ENCODE results near the gene FOSL1. TPM values are rescaled to one million over a fixed set of nuclear protein-coding genes. Genes with fewer than 3 reads are reported as not detected.

Gene FOSL1
- total RNA-seq, 2 donors from 2014 or later = 4.9 to 6.8 TPM

GRCh38 chr11:65922565-65922964 is 22.4 kb upstream of the FOSL1 start:
- Histone ChIP-seq H3K27ac (no peak overlapping the region), H3K36me3 (peaks cover 12% of the 10 kb centered on the region), H3K9me3 (no peaks in the 10 kb centered on the region), H3K4me1 (peaks cover 0 to 23% of the 10 kb centered on the region in 2 donors), H3K4me3 (no peak overlapping the region), H3K27me3 (no peaks in the 10 kb centered on the region)
- no peak for DNase-seq (ENCODE audit: low spot score)
- TF ChIP-seq, protein P1, sequence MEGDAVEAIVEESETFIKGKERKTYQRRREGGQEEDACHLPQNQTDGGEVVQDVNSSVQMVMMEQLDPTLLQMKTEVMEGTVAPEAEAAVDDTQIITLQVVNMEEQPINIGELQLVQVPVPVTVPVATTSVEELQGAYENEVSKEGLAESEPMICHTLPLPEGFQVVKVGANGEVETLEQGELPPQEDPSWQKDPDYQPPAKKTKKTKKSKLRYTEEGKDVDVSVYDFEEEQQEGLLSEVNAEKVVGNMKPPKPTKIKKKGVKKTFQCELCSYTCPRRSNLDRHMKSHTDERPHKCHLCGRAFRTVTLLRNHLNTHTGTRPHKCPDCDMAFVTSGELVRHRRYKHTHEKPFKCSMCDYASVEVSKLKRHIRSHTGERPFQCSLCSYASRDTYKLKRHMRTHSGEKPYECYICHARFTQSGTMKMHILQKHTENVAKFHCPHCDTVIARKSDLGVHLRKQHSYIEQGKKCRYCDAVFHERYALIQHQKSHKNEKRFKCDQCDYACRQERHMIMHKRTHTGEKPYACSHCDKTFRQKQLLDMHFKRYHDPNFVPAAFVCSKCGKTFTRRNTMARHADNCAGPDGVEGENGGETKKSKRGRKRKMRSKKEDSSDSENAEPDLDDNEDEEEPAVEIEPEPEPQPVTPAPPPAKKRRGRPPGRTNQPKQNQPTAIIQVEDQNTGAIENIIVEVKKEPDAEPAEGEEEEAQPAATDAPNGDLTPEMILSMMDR (IDR thresholded peaks at IDR 0.05) = no peak

GRCh38 chr11:65921876-65922275 is 21.7 kb upstream of the FOSL1 start:
- TF ChIP-seq, protein P1 (IDR thresholded peaks at IDR 0.05) = no peak
- Histone ChIP-seq H3K27me3 (no peaks in the 10 kb centered on the region), H3K36me3 (peaks cover 12% of the 10 kb centered on the region), H3K27ac (no peak overlapping the region), H3K4me1 (peaks cover 0 to 30% of the 10 kb centered on the region in 2 donors), H3K9me3 (no peaks in the 10 kb centered on the region), H3K4me3 (no peak overlapping the region)
- DNase-seq (ENCODE audit: low spot score) = no peak

DNA sequence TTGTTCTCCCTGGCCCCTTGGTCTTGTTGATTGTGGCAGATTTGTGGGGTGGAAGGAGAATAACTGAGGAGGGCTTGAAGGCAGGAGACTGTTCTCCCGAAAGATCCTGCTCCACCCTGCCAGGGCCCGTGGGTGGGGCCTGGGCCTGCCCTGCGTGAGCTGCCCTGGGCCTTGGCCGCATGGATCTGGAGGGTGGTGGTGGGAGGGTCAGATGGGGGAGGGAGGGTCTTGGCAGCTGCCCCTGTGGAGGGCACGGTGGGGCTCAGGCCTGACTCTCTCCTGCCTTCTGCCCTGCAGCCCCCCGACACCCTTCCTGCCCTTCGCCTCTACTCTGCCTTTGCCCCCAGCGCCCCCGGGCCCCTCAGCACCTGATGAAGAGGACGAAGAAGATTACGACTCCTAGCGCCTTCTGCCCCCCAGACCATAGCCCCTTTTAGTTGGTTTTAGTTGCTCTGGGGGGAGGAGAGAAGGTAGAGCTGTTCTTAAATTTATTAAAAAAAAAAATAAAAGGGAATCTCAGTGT is 20.9 kb upstream of the FOSL1 start:
- no peaks in the 10 kb centered on the region for H3K9me3 ChIP-seq
- H3K27me3 ChIP-seq = no peaks in the 10 kb centered on the region
- peaks cover 0 to 38% of the 10 kb centered on the region in 2 donors for H3K4me1 ChIP-seq
- no peak for DNase-seq (ENCODE audit: low spot score)
- no peak overlapping the region for H3K27ac ChIP-seq
- peaks cover 12% of the 10 kb centered on the region for H3K36me3 ChIP-seq
- H3K4me3 ChIP-seq = no peak overlapping the region
- TF ChIP-seq, protein P1 (IDR thresholded peaks at IDR 0.05) = no peak

GRCh38 chr11:65920372-65920802 is 20.2 kb upstream of the FOSL1 start:
- Histone ChIP-seq H3K36me3 (peaks cover 12% of the 10 kb centered on the region), H3K4me3 (peak overlapping the region; percentile 98 to 99), H3K4me1 (peaks cover 0 to 45% of the 10 kb centered on the region in 2 donors), H3K27me3 (no peaks in the 10 kb centered on the region), H3K9me3 (no peaks in the 10 kb centered on the region), H3K27ac (peak overlapping the region in 1 of 2 donors; percentile 88)
- TF ChIP-seq, protein P1 (IDR thresholded peaks at IDR 0.05) = no peak
- no peak for DNase-seq (ENCODE audit: low spot score)

DNA sequence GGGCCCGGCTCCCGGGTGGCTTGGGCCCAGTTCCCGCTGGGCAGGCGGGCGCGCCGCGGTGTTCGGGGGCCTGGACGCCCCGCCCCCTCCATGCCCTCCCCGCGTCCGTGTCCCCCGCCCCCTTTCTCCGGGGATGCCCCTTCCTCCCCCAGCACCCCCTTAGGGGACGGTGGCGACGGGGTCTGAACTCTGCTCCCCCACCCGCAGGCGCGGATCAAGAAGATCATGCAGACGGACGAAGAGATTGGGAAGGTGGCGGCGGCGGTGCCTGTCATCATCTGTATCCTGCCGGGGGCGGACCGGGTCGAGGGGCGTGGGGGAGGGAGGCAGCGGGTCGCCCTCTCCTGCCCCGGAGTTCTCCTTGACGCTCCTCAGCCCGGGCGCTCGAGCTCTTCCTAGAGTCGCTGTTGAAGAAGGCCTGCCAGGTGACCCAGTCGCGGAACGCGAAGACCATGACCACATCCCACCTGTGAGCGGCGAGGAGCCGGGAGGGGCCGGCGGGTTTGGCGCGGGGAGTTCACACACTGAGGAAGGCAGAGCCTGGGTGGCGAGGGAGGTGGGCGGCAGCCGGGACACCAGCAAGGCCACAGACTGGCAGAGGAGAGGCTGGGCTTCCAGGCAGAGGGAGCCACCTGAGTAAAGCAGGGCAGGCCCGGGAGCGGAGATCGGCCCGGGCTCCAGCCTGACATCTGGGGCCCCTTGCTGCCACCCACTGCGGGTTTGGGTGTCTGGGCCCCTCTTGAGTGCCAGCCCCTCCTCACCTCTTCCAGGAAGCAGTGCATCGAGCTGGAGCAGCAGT is 19.6 kb upstream of the FOSL1 start:
- peak overlapping the region; percentile 98 to 99 for H3K4me3 ChIP-seq
- peak overlapping the region; percentile 88 to 96 for H3K27ac ChIP-seq
- H3K4me1 ChIP-seq = peaks cover 0 to 51% of the 10 kb centered on the region in 2 donors
- H3K9me3 ChIP-seq = no peaks in the 10 kb centered on the region
- TF ChIP-seq, protein P1 (IDR thresholded peaks at IDR 0.05) = no peak
- no peak for DNase-seq (ENCODE audit: low spot score)
- no peaks in the 10 kb centered on the region for H3K27me3 ChIP-seq
- peaks cover 12% of the 10 kb centered on the region for H3K36me3 ChIP-seq
